Liver (tissue), 9 donors: ENCODE data around the gene CBX4. TPM values are rescaled to one million over a fixed set of nuclear protein-coding genes. Genes with fewer than 3 reads are reported as not detected.

Source experiments
- DNase-seq: peaks from one replicate; pipeline ENCODE4 v3.0.0-alpha.2; 2017; ENCODE audit warnings: low spot score
- H3K27ac ChIP-seq, 2 donors: one replicate each; pipeline ENCODE4 v1.7.0; 2013; ENCODE audit warnings: inconsistent platforms in 2 of 2, low read length in 2 of 2, control low read depth in 1 of 2, low read depth in 1 of 2, mild to moderate bottlenecking in 1 of 2
- H3K27me3 ChIP-seq, 4 donors: one replicate each; pipeline versions ENCODE4 v1.6.1 to v1.7.0; 2013; ENCODE audit warnings: low read length in 3 of 4, inconsistent platforms in 1 of 4, mild to moderate bottlenecking in 1 of 4, moderate library complexity in 1 of 4; ENCODE audit not compliant: control insufficient read depth in 4 of 4, insufficient read depth in 4 of 4
- H3K36me3 ChIP-seq, 4 donors: one replicate each; pipeline versions ENCODE4 v1.6.1 to v1.7.0; 2013; ENCODE audit warnings: low read length in 3 of 4, mild to moderate bottlenecking in 3 of 4, low read depth in 1 of 4, moderate library complexity in 1 of 4; ENCODE audit not compliant: control insufficient read depth in 4 of 4, insufficient read depth in 3 of 4
- H3K4me1 ChIP-seq, 4 donors: one replicate each; pipeline versions ENCODE4 v1.6.1 to v1.7.0; 2013; ENCODE audit warnings: low read length in 3 of 4, mild to moderate bottlenecking in 3 of 4, moderate library complexity in 1 of 4; ENCODE audit not compliant: control insufficient read depth in 4 of 4, insufficient read depth in 4 of 4
- H3K4me3 ChIP-seq, 3 donors: one replicate each; pipeline versions ENCODE4 v1.6.1 to v1.7.0; 2013; ENCODE audit warnings: low read length in 3 of 3, control low read depth in 1 of 3, low read depth in 1 of 3, mild to moderate bottlenecking in 1 of 3
- H3K9ac ChIP-seq, 2 donors: one replicate each; pipeline ENCODE4 v1.7.0; 2013; ENCODE audit warnings: low read length in 2 of 2, mild to moderate bottlenecking in 2 of 2, moderate library complexity in 2 of 2, control low read depth in 1 of 2, low read depth in 1 of 2
- H3K9me3 ChIP-seq, 4 donors: one replicate each; pipeline versions ENCODE4 v1.6.1 to v1.7.0; 2013; ENCODE audit warnings: low read length in 3 of 4; ENCODE audit not compliant: control insufficient read depth in 4 of 4
- FOXA1 ChIP-seq: IDR thresholded peaks from 2 replicates; pipeline ENCODE4 v1.6.1; 2016; ENCODE audit warnings: antibody characterized with exemption
- GABPA ChIP-seq, 2 donors: IDR thresholded peaks in 1 of 2; conservative IDR thresholded peaks in 1 of 2; 2 replicates each; pipeline ENCODE4 v1.6.1; 2016; ENCODE audit warnings: antibody characterized with exemption in 2 of 2, mild to moderate bottlenecking in 1 of 2, moderate library complexity in 1 of 2
- HNF4A ChIP-seq, 2 donors: conservative IDR thresholded peaks; 2 replicates each; pipeline ENCODE4 v1.6.1; 2016; ENCODE audit warnings: antibody characterized with exemption in 2 of 2, mild to moderate bottlenecking in 2 of 2
- HNF4G ChIP-seq: IDR thresholded peaks from 2 replicates; pipeline ENCODE4 v1.6.1; 2016; ENCODE audit warnings: antibody characterized with exemption
- RAD21 ChIP-seq, 2 donors: IDR thresholded peaks; 2 replicates each; pipeline ENCODE4 v1.6.1; 2016; ENCODE audit warnings: antibody characterized with exemption in 2 of 2, mild to moderate bottlenecking in 2 of 2
- RXRA ChIP-seq, 2 donors: IDR thresholded peaks; 2 replicates each; pipeline ENCODE4 v1.6.1; 2017 to 2018; ENCODE audit warnings: antibody characterized with exemption in 2 of 2, mild to moderate bottlenecking in 1 of 2
- SP1 ChIP-seq: IDR thresholded peaks from 2 replicates; pipeline ENCODE4 v1.6.1; 2018; ENCODE audit warnings: antibody characterized with exemption, mild to moderate bottlenecking
- TAF1 ChIP-seq: conservative IDR thresholded peaks from 2 replicates; pipeline ENCODE4 v1.6.1; 2016; ENCODE audit warnings: antibody characterized with exemption, mild to moderate bottlenecking
- YY1 ChIP-seq: IDR thresholded peaks from 2 replicates; pipeline ENCODE4 v1.6.1; 2016; ENCODE audit warnings: antibody characterized with exemption, mild to moderate bottlenecking
- WGBS: extraction: QIAGEN DNeasy Blood & Tissue Kit; methylation state at CpG from one replicate; pipeline ENCODE4 v1.1.7; 2013; 5-methylcytosine and 5-hydroxymethylcytosine counted together
- polyA plus RNA-seq, 2 donors: library from polyadenylated mRNA; stranded (reverse) in 1 of 2; unstranded in 1 of 2; fragments of 200-250 nt in 1 of 2; fragments of >200 nt in 1 of 2; fragmentation: Nextera tagmentation in 1 of 2; extraction: Ambion mirVana in 1 of 2; gene quantifications; one replicate each; pipeline versions ENCODE4 v1.2.1 to v1.2.3, GENCODE V29; 2013 to 2015
- total RNA-seq, 2 donors: library from RNA; depleted of rRNA; stranded (reverse); fragments of >200 nt; gene quantifications; one replicate each; pipeline ENCODE4 v1.2.3, GENCODE V29; 2014
- TF ChIP-seq, protein P1 (sequence below): IDR thresholded peaks from 2 replicates; pipeline ENCODE4 v1.6.1; 2016; ENCODE audit warnings: antibody characterized with exemption
- TF ChIP-seq, protein P2 (sequence below): fragments of 150-350 bp; IDR thresholded peaks from 2 replicates; pipeline ENCODE4 v1.5.1; 2017; ENCODE audit warnings: improper control_type of control experiment, low read depth, low read length; ENCODE audit not compliant: missing input control
- TF ChIP-seq, protein P3 (sequence below): IDR thresholded peaks from 2 replicates; pipeline ENCODE4 v1.6.1; 2016; ENCODE audit warnings: antibody characterized with exemption
- TF ChIP-seq, protein P4 (sequence below): IDR thresholded peaks from 2 replicates; pipeline ENCODE4 v1.6.1; 2016; ENCODE audit warnings: antibody characterized with exemption, mild to moderate bottlenecking
- donor health status: healthy.
- donor health status: healthy.
- donor health status: healthy.
- donor health status: healthy.
- donor health status: healthy.

Gene CBX4
- total and polyA plus RNA-seq, 4 donors, result 4.8 to 8.9 (median 6.3) TPM

DNA sequence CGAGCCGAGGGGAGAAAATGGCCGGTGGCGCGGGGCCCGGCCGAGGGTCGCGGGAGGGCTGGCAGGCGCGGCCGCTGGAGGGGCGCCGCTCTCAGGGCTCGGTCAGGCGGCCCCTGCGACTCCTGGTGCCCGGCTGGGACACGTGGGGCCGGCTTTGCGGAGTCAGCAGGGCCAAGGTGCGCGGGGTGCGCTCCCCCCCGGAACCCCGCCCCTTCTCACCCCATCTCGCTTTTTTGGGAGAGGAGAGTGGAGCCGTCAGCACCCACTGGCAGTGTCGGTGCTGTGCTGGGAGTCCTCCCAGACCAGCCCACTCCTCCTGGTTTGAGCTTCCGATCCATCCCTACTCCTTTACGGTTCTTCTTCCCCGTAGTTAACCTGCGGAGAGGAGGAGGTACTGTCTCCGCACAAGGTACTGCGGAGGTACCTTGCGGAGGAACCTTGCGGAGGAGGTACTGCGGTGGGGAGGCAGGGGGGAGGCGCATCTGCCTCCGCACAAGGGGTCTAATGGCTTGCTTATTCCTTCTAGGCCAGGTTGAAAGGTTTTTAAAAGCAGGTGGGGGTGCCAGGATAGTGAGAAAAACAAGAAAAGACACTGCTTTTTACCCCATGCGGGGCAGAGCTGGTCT, 23.3 kb downstream of the CBX4 start:
- WGBS, result 66% methylated on average over 41 of the region's 41 CpGs
- no peak for DNase-seq
- no peaks in the 10 kb centered on the region for H3K36me3 ChIP-seq
- no peaks in the 10 kb centered on the region for H3K9me3 ChIP-seq
- H3K9ac ChIP-seq, result no peak overlapping the region
- TF ChIP-seq HNF4A (conservative IDR thresholded peaks at IDR 0.05) (no peak), FOXA1 (no peak), HNF4G (no peak), GABPA (IDR thresholded peaks at IDR 0.05 in 1 of 2, conservative IDR thresholded peaks at IDR 0.05 in 1 of 2) (no peak), TAF1 (no peak), YY1 (no peak), RAD21 (IDR thresholded peaks at IDR 0.05) (no peak), RXRA (IDR thresholded peaks at IDR 0.05) (no peak)
- TF ChIP-seq, protein P1, sequence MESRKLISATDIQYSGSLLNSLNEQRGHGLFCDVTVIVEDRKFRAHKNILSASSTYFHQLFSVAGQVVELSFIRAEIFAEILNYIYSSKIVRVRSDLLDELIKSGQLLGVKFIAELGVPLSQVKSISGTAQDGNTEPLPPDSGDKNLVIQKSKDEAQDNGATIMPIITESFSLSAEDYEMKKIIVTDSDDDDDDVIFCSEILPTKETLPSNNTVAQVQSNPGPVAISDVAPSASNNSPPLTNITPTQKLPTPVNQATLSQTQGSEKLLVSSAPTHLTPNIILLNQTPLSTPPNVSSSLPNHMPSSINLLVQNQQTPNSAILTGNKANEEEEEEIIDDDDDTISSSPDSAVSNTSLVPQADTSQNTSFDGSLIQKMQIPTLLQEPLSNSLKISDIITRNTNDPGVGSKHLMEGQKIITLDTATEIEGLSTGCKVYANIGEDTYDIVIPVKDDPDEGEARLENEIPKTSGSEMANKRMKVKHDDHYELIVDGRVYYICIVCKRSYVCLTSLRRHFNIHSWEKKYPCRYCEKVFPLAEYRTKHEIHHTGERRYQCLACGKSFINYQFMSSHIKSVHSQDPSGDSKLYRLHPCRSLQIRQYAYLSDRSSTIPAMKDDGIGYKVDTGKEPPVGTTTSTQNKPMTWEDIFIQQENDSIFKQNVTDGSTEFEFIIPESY, result no peak
- TF ChIP-seq, protein P2, sequence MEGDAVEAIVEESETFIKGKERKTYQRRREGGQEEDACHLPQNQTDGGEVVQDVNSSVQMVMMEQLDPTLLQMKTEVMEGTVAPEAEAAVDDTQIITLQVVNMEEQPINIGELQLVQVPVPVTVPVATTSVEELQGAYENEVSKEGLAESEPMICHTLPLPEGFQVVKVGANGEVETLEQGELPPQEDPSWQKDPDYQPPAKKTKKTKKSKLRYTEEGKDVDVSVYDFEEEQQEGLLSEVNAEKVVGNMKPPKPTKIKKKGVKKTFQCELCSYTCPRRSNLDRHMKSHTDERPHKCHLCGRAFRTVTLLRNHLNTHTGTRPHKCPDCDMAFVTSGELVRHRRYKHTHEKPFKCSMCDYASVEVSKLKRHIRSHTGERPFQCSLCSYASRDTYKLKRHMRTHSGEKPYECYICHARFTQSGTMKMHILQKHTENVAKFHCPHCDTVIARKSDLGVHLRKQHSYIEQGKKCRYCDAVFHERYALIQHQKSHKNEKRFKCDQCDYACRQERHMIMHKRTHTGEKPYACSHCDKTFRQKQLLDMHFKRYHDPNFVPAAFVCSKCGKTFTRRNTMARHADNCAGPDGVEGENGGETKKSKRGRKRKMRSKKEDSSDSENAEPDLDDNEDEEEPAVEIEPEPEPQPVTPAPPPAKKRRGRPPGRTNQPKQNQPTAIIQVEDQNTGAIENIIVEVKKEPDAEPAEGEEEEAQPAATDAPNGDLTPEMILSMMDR, result no peak
- TF ChIP-seq, protein P3, sequence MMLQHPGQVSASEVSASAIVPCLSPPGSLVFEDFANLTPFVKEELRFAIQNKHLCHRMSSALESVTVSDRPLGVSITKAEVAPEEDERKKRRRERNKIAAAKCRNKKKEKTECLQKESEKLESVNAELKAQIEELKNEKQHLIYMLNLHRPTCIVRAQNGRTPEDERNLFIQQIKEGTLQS, result no peak
- TF ChIP-seq, protein P4, sequence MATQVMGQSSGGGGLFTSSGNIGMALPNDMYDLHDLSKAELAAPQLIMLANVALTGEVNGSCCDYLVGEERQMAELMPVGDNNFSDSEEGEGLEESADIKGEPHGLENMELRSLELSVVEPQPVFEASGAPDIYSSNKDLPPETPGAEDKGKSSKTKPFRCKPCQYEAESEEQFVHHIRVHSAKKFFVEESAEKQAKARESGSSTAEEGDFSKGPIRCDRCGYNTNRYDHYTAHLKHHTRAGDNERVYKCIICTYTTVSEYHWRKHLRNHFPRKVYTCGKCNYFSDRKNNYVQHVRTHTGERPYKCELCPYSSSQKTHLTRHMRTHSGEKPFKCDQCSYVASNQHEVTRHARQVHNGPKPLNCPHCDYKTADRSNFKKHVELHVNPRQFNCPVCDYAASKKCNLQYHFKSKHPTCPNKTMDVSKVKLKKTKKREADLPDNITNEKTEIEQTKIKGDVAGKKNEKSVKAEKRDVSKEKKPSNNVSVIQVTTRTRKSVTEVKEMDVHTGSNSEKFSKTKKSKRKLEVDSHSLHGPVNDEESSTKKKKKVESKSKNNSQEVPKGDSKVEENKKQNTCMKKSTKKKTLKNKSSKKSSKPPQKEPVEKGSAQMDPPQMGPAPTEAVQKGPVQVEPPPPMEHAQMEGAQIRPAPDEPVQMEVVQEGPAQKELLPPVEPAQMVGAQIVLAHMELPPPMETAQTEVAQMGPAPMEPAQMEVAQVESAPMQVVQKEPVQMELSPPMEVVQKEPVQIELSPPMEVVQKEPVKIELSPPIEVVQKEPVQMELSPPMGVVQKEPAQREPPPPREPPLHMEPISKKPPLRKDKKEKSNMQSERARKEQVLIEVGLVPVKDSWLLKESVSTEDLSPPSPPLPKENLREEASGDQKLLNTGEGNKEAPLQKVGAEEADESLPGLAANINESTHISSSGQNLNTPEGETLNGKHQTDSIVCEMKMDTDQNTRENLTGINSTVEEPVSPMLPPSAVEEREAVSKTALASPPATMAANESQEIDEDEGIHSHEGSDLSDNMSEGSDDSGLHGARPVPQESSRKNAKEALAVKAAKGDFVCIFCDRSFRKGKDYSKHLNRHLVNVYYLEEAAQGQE, result no peak
- H3K4me1 ChIP-seq, result peaks cover 3 to 22% (median 18%) of the 10 kb centered on the region in 4 donors
- H3K4me3 ChIP-seq, result no peak overlapping the region
- H3K27me3 ChIP-seq, result peaks cover 0 to 23% (median 3%) of the 10 kb centered on the region in 4 donors
- H3K27ac ChIP-seq, result no peak overlapping the region

DNA sequence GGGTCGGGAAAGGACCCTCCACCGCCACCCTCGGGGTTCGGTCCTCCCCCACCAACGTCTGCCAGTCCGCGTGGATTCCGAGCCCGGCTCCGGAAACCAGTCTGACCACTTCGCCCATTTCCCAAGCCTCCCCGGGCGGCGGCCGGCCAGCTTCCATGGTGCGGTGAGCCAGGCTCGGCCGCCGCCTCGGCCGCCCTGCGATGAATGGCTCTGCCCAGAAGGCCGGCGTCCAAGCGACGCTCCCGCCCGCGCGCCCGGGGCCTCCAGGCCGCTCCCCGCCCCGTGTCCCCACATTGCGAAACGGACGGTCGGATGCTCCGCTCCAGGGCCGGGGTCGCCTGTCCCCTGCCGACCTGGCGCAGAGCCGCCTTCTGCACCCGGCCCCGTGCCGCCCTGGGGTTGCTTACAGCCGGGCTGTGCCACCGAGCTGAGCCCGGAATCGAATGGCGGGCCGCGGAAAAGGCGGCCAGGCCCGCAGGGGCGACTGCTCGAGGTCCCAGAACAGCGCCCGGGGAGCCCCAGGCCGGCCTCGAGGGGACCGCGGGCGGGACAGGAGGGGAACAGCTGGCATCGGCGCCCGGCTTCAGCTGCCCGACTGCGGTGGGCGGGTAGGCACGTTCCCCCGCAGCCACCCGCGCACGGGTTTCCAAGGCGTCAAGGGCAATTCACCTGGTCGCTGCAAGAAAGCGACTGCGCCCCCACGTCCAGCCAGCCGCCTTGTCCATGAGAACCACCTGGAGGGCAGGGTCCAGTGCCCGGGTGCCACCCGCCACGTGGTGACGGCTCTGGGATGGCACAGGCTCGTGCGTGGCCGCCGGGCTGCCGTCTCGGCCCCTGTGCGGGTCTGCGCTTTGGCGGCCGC, 24.0 kb downstream of the CBX4 start:
- Histone ChIP-seq H3K9ac (no peak overlapping the region), H3K9me3 (no peaks in the 10 kb centered on the region), H3K36me3 (no peaks in the 10 kb centered on the region), H3K4me1 (peaks cover 3 to 24% (median 19%) of the 10 kb centered on the region in 4 donors), H3K4me3 (peak overlapping the region in 1 of 3 donors; percentile 25), H3K27ac (no peak overlapping the region), H3K27me3 (peaks cover 0 to 24% (median 3%) of the 10 kb centered on the region in 4 donors)
- DNase-seq, result no peak
- TF ChIP-seq SP1 (no peak), GABPA (IDR thresholded peaks at IDR 0.05 in 1 of 2, conservative IDR thresholded peaks at IDR 0.05 in 1 of 2) (no peak), RAD21 (IDR thresholded peaks at IDR 0.05) (peak in 1 of 2 donors; percentile 28)
- WGBS, result 7% methylated on average over 96 of the region's 96 CpGs
